Glomerular visceral epithelial cell (primary cell): ENCODE measurements around the gene UQCRHL.

Experiments
- DNase-seq: peaks from one replicate; pipeline ENCODE4 v3.0.0-alpha.2; 2016; ENCODE audit errors: extremely low spot score

Gene UQCRHL

DNA sequence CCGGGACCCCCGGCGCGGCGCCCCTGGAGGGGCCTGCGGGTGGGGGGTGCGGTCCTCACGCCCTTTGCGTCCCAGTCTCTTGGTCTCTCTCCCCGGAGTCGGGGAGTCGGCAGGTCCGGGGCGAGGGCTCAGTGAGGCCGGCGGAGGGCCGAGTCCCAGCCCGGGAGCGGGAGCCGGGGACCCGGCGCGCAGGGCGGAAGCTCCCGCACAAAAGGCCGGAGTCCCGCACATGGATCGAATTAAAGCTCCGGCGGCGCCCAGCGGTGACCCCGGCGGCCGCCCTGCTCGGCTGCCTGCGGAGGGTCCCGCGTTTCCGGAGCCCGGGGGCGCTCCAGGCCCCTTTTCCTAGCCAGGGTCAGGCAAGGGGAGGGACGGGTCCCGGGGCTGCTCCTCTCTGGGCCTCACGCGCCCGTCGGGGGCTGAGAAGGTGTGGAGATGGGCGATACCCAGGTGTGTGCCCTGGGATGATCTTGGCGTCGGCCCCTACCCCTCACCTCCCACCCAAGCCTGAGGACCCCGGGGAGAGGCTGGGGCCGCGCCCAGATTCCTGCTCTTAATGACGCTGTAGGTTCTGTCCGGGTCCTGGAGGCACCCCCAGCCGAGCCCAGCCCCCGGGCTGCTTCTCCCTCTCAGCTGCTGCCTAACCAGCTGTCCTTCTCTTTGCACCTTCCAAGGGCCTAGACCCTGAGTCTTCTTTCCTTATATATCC is 48.3 kb downstream of the UQCRHL start:
- peak; percentile 25 for DNase-seq

DNA sequence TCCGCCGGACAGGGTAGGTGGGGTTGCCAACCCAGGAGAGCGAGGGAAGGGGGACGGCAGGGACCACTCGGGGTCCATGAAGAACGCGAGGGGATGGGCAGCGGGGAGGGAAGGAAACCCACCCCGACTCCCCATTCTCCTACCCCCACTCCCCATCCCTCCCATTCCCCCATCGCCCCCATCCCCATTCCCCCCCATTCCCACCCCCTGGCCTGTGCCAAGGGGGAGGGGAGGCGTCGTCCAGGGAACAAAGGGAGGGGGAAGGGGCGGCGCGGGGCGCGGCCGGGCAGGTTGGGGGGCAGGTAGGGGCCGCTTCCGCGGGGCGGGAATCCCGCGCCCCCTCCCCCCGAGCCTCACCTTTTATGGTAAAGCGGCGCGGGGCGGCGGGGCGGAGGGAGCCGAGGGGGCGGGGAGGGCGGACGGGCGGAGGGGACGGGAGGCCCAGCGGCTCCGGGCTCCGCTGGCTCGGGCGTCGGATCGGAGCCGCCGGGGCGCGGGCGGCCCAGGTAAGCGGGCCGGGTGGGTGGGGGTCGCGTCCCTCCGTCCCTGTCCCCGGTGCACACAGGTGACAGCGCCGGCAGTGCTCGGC is 49.0 kb downstream of the UQCRHL start, which contains the start of gene FBLIM1:
Gene FBLIM1 (plus strand): TSS at position 453 of the 589 bp plus-strand sequence. CDS start 6,189 bp downstream, outside the sequence.
- peak; percentile 55 for DNase-seq

DNA sequence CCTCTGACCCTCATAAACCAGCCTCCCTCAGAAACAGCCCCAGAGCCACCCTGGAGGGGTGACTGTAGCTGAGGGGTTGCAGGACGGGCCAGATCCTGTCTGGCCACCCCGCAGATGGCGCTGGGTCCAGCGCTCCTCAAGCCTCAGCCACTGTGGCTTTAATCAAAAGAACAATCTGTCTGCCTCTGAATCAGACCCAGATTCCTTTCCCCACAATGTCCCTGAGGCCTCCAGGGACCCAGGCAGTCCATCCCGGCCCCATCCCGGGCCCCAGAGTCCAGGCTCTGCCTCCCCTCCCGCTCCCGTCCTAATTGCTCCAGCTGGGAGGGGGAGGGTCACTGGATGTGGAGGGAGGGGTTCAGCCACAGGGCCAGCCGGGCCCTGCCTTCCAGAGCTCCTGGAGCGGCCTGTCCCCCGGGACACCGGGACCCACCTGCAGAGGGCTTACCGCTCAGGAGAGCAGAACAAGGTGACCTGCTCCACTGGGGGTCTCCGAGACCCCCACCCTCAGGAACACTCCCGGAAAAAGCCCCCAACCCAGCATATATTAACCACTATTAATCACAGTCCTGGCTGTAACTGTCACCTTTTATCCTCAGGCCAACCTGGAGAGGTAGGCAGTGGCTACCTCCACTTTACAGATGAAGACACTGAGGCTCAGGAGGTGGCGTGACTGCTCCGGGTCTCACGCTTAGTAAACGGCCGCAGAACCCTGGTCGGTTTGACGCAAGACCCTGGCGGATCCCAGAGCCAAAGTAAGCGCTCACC is 49.7 kb downstream of the UQCRHL start:
- no peak for DNase-seq
